SK-N-SH (cell line): ENCODE results near the gene THTPA.

ENCODE experiments used
- CHD2 ChIP-seq: fragments of 150-350 bp; IDR thresholded peaks from 2 replicates; pipeline ENCODE4 v1.6.1; 2018; ENCODE audit warnings: low read length; ENCODE audit not compliant: partially characterized antibody
- EP300 ChIP-seq, 2 experiments: IDR thresholded peaks; 2 replicates each; pipeline versions ENCODE4 v1.4.0 to v1.6.1; 2012; ENCODE audit warnings: borderline replicate concordance in 1 of 2, low read depth in 1 of 2, low read length in 1 of 2
- EZH2phosphoT487 ChIP-seq: fragments of 200-600 bp; sonication (generic); IDR thresholded peaks from 2 replicates; pipeline ENCODE4 v1.6.1; 2017; ENCODE audit warnings: low read depth, mixed run types, mild to moderate bottlenecking, antibody characterized with exemption, moderate library complexity, borderline replicate concordance
- FOXM1 ChIP-seq: IDR thresholded peaks from 2 replicates; pipeline ENCODE4 v1.4.0; 2012; ENCODE audit warnings: low read depth, mild to moderate bottlenecking
- POLR2AphosphoS5 ChIP-seq: IDR thresholded peaks from 2 replicates; pipeline ENCODE4 v1.6.1; 2012; ENCODE audit warnings: low read depth, low read length
- SMC3 ChIP-seq: IDR thresholded peaks from 2 replicates; pipeline ENCODE4 v1.6.1; 2012; ENCODE audit warnings: low read depth, low read length, improper control_type of control experiment
- TF ChIP-seq, protein P1 (sequence below): fragments of 200-600 bp; sonication (generic); IDR thresholded peaks from 2 replicates; pipeline ENCODE4 v1.6.1; 2017; ENCODE audit warnings: antibody characterized with exemption, mild to moderate bottlenecking, moderate library complexity

- TF ChIP-seq, protein P1, sequence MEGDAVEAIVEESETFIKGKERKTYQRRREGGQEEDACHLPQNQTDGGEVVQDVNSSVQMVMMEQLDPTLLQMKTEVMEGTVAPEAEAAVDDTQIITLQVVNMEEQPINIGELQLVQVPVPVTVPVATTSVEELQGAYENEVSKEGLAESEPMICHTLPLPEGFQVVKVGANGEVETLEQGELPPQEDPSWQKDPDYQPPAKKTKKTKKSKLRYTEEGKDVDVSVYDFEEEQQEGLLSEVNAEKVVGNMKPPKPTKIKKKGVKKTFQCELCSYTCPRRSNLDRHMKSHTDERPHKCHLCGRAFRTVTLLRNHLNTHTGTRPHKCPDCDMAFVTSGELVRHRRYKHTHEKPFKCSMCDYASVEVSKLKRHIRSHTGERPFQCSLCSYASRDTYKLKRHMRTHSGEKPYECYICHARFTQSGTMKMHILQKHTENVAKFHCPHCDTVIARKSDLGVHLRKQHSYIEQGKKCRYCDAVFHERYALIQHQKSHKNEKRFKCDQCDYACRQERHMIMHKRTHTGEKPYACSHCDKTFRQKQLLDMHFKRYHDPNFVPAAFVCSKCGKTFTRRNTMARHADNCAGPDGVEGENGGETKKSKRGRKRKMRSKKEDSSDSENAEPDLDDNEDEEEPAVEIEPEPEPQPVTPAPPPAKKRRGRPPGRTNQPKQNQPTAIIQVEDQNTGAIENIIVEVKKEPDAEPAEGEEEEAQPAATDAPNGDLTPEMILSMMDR, result no peak
- TF ChIP-seq FOXM1 (no peak), SMC3 (no peak), EP300 (IDR thresholded peaks at IDR 0.05; ENCODE audit: borderline replicate concordance in 1 of 2, low read depth in 1 of 2, low read length in 1 of 2) (no peak), POLR2AphosphoS5 (no peak), EZH2phosphoT487 (no peak), CHD2 (no peak)
Observed at GRCh38 chr14:23579739-23580138, 23.7 kb downstream of the THTPA start.
